ENCODE results near the gene PANK1. TPM values are rescaled to one million over a fixed set of nuclear protein-coding genes. Genes with fewer than 3 reads are reported as not detected.

The PANK1 gene
- total RNA-seq, 1 experiment from 2014 or later, result 33.2 TPM

DNA sequence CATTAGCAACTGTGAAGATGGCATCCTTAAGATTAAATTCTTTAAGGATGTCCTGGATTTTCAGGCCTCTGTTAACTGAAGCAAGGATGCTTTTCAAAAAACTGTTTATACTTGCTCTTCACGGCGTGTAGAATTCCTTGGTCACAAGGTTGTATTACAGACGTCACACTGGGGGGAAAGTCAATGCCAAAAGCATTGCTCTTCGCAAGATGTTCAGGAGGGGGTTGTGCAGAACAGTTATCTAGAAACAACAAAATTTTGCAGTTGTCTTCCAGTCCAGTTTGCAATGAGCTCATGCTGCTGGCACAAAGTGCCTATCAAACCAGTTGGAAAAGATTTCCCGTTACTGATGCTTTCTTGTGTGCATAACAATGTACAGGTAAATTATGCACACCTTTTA is 48.1 kb upstream of the PANK1 start:
- H3K4me1 ChIP-seq (ENCODE audit: insufficient read depth, low read length), result no peaks in the 10 kb centered on the region; the same call in 1 of the 2 replicates
- no peak for DNase-seq
- H3K9ac ChIP-seq (ENCODE audit: extremely low read depth, insufficient read length, low read length), result no peak overlapping the region
- no peaks in the 10 kb centered on the region for H4K20me1 ChIP-seq (ENCODE audit: control insufficient read depth, insufficient read depth, insufficient read length)
- H4K8ac ChIP-seq (replicated peaks; ENCODE audit: insufficient read length, low read depth, low read length), result no peak overlapping the region
- H2BK12ac ChIP-seq (ENCODE audit: insufficient read length, low read depth, low read length), result no peak overlapping the region
- no peak overlapping the region for H2BK20ac ChIP-seq (ENCODE audit: low read depth, low read length, poor library complexity, severe bottlenecking)
- no peak overlapping the region for H3K27ac ChIP-seq (ENCODE audit: insufficient read length, low read depth, low read length)
- H2BK15ac ChIP-seq (ENCODE audit: low read depth, low read length), result no peak overlapping the region
- peaks cover 0 to 17% (median 0%) of the 10 kb centered on the region in 3 experiments; a peak in 4 of 7 replicates for H3K36me3 Mint-ChIP-seq (ENCODE audit: insufficient read depth in 1 of 3, low read depth in 3 of 3)
- no peak overlapping the region for H3K23ac ChIP-seq (ENCODE audit: insufficient read length, low read depth, low read length)
- H3K4me2 ChIP-seq (ENCODE audit: insufficient read depth, insufficient read length, low read length), result no peak overlapping the region
- no peak overlapping the region for H2BK120ac ChIP-seq (ENCODE audit: low read depth, low read length, poor library complexity, severe bottlenecking)
- H3K23me2 ChIP-seq (ENCODE audit: insufficient read length, low read depth, low read length, poor library complexity, severe bottlenecking), result no peaks in the 10 kb centered on the region
- TF ChIP-seq CTCF (conservative IDR thresholded peaks at IDR 0.05), result no peak
- H3K27me3 Mint-ChIP-seq (ENCODE audit: low read depth), result no peaks in the 10 kb centered on the region
- H4K91ac ChIP-seq (ENCODE audit: insufficient read length, low read depth, low read length), result no peak overlapping the region
- no peak overlapping the region for H3K27ac Mint-ChIP-seq
- H3K9me3 ChIP-seq (ENCODE audit: control insufficient read depth, low read depth, low read length), result no peaks in the 10 kb centered on the region
- H3K9me3 Mint-ChIP-seq, result no peaks in the 10 kb centered on the region; a peak in 1 of 5 replicates
- no peak overlapping the region for H2BK5ac ChIP-seq (ENCODE audit: insufficient read length, low read length)
- WGBS (ENCODE audit: extremely low coverage, insufficient read length, low lambda C conversion rate), result no CpG with 5 or more reads among the region's 5 CpGs
- H3K4me1 Mint-ChIP-seq, result peaks cover 25 to 32% of the 10 kb centered on the region in 2 experiments
- H3T11ph ChIP-seq (ENCODE audit: low read length), result no peak overlapping the region
- no peak overlapping the region for H3K56ac ChIP-seq (ENCODE audit: insufficient read length, low read depth, low read length)
- no peaks in the 10 kb centered on the region for H3K79me1 ChIP-seq (ENCODE audit: insufficient read depth, low read depth, low read length, poor library complexity, severe bottlenecking)
- no peak overlapping the region for H2AK5ac ChIP-seq (ENCODE audit: insufficient read length, low read length)
- no peak overlapping the region for H3K4ac ChIP-seq (ENCODE audit: low read depth, low read length)
- H3K14ac ChIP-seq (ENCODE audit: insufficient read depth, low read length), result no peak overlapping the region
- no peak overlapping the region for H3K4me3 Mint-ChIP-seq
- no peaks in the 10 kb centered on the region for H3K79me2 ChIP-seq (ENCODE audit: insufficient read depth, low read length)
- H4K5ac ChIP-seq (ENCODE audit: insufficient read length, low read depth, low read length), result no peak overlapping the region
- H3K18ac ChIP-seq (ENCODE audit: insufficient read length, low read depth, low read length), result no peak overlapping the region
- no peak overlapping the region for H2AFZ ChIP-seq (ENCODE audit: low read length)
- no peaks in the 10 kb centered on the region for H3K27me3 ChIP-seq (ENCODE audit: insufficient read depth, low read length)

Data from H9 (cell line).